K562 (cell line): ENCODE results near the gene TRIOBP. TPM values are rescaled to one million over a fixed set of nuclear protein-coding genes. Genes with fewer than 3 reads are reported as not detected.

Source experiments
- ATAC-seq: fragments of 200-7000 bp; cut with Tn5 transposase; 3 replicates; pipeline ENCODE4 v1.9.1; 2020; ENCODE audit warnings: moderate library complexity
- BruUV-seq: library from RNA; stranded (reverse); fragments of 400-500 nt; replicated peaks from 2 replicates; lab custom pipeline; 2021; lab: Mats Ljungman, UMichigan
- CTCF ChIA-PET: fragments of 300-600 bp; formaldehyde crosslinking; extraction: SDS; loops from one replicate; lab custom pipeline; 2021; ENCODE audit warnings: low intra/inter-chr PET ratio; lab: Yijun Ruan, JAX
- POLR2A ChIA-PET: fragments of 300-600, 350-650 bp; sonication (Branson Sonifier 250); formaldehyde crosslinking; extraction: SDS; loops from one replicate; lab custom pipeline; 2021; ENCODE audit warnings: antibody characterized with exemption, inconsistent platforms; lab: Yijun Ruan, JAX
- DNase-seq, 4 experiments: peaks; one replicate each; pipeline versions ENCODE4 v3.0.0 to v3.0.0-alpha.2; 2011 to 2018; ENCODE audit warnings: low spot score in 3 of 4, mixed read lengths in 3 of 4; ENCODE audit errors: extremely low read depth in 1 of 4
- FAIRE-seq: peaks from 2 replicates; lab custom pipeline; 2011; peaks lifted over from hg19 to GRCh38; lab: Jason Lieb, UNC
- H2AFZ ChIP-seq: 2 replicates; pipeline ENCODE4 v1.6.0; 2011; ENCODE audit warnings: low read depth, low read length, control low read depth, inconsistent platforms
- H3K27ac ChIP-seq: fragments of 200-600 bp; 3 replicates; pipeline ENCODE4 v1.8.0; 2011; ENCODE audit warnings: low read depth, mild to moderate bottlenecking, control low read depth, inconsistent platforms, low read length, moderate library complexity, mixed read lengths; ENCODE audit errors: extremely low read depth
- H3K27me3 ChIP-seq, 2 experiments: fragments of 300-600 bp in 1 of 2; 2 replicates in 1 of 2; 3 replicates in 1 of 2; pipeline versions ENCODE4 v1.6.0 to v1.8.0; 2011; ENCODE audit warnings: inconsistent platforms in 2 of 2, low read length in 2 of 2, mild to moderate bottlenecking in 1 of 2, mixed read lengths in 1 of 2, moderate library complexity in 1 of 2; ENCODE audit not compliant: control insufficient read depth in 2 of 2, insufficient read depth in 2 of 2
- H3K36me3 ChIP-seq: fragments of 300-600 bp; 3 replicates; pipeline ENCODE4 v1.8.0; 2011; ENCODE audit warnings: mild to moderate bottlenecking, low read length, inconsistent platforms; ENCODE audit not compliant: control insufficient read depth, insufficient read depth
- H3K4me1 ChIP-seq, 2 experiments: fragments of 200-600 bp in 1 of 2; replicated peaks in 1 of 2; 2 replicates in 1 of 2; 3 replicates in 1 of 2; pipeline versions ENCODE4 v1.5.1 to v1.8.0; 2011; ENCODE audit warnings: inconsistent platforms in 2 of 2, low read length in 2 of 2, mild to moderate bottlenecking in 1 of 2, mixed read lengths in 1 of 2, moderate library complexity in 1 of 2; ENCODE audit not compliant: control insufficient read depth in 2 of 2, insufficient read depth in 2 of 2
- H3K4me2 ChIP-seq: 2 replicates; pipeline ENCODE4 v1.6.1; 2011; ENCODE audit warnings: low read length, control low read depth, inconsistent platforms, mixed read lengths; ENCODE audit not compliant: insufficient read depth
- H3K4me3 ChIP-seq: fragments of 200-600 bp; sonication (generic), shearing (Covaris generic); 2 replicates; pipeline ENCODE4 v1.5.1; 2016; ENCODE audit warnings: control low read depth, inconsistent platforms
- H3K79me2 ChIP-seq: fragments of 200-600 bp; 3 replicates; pipeline ENCODE4 v1.8.0; 2011; ENCODE audit warnings: low read length, inconsistent platforms; ENCODE audit not compliant: control insufficient read depth, insufficient read depth
- H3K9ac ChIP-seq, 2 experiments: 2 replicates each; pipeline versions ENCODE4 v1.6.0 to v1.6.1; 2011; ENCODE audit warnings: low read depth in 2 of 2, low read length in 2 of 2, control low read depth in 1 of 2, inconsistent platforms in 1 of 2, mild to moderate bottlenecking in 1 of 2, mixed read lengths in 1 of 2; ENCODE audit not compliant: insufficient read depth in 1 of 2
- H3K9me1 ChIP-seq: one replicate; pipeline ENCODE4 v1.6.0; 2011; ENCODE audit warnings: inconsistent platforms, mild to moderate bottlenecking, low read length, moderate library complexity; ENCODE audit not compliant: control insufficient read depth, insufficient read depth
- H3K9me3 ChIP-seq: replicated peaks from 2 replicates; pipeline ENCODE4 v1.5.1; 2011; ENCODE audit warnings: low read depth, low read length, inconsistent platforms; ENCODE audit not compliant: control insufficient read depth, insufficient read depth
- H4K20me1 ChIP-seq: replicated peaks from 2 replicates; pipeline ENCODE4 v1.6.1; 2011; ENCODE audit warnings: low read length, inconsistent platforms, mixed read lengths; ENCODE audit not compliant: control insufficient read depth, insufficient read depth
- CREM ChIP-seq: IDR thresholded peaks from 2 replicates; pipeline ENCODE4 v1.6.1; 2014; ENCODE audit warnings: antibody characterized with exemption, low read depth
- HMGN3 ChIP-seq: IDR thresholded peaks from 2 replicates; pipeline ENCODE4 v1.6.1; 2011; ENCODE audit warnings: borderline replicate concordance, low read depth, mild to moderate bottlenecking, mixed read lengths, low read length; ENCODE audit not compliant: insufficient read length; ENCODE audit errors: extremely low read depth
- NKRF ChIP-seq: fragments of 450-650 bp; IDR thresholded peaks from 2 replicates; pipeline ENCODE4 v1.6.1; 2016; ENCODE audit warnings: borderline replicate concordance
- NRF1 ChIP-seq, 2 experiments: fragments of 450-650 bp; IDR thresholded peaks in 1 of 2; conservative IDR thresholded peaks in 1 of 2; 2 replicates each; pipeline ENCODE4 v1.6.1; 2014; ENCODE audit warnings: mild to moderate bottlenecking in 2 of 2
- SMARCE1 ChIP-seq: fragments of 450-650 bp; IDR thresholded peaks from 2 replicates; pipeline ENCODE4 v1.7.1; 2016; ENCODE audit warnings: mild to moderate bottlenecking
- TAF1 ChIP-seq: IDR thresholded peaks from 2 replicates; pipeline ENCODE4 v1.6.1; 2011; ENCODE audit warnings: mild to moderate bottlenecking, low read length, moderate library complexity; ENCODE audit not compliant: insufficient read depth, control insufficient read depth, severe bottlenecking; ENCODE audit errors: extremely low read depth
- TOE1 ChIP-seq, 2 experiments: fragments of 450-650 bp in 1 of 2; sonication (generic) in 1 of 2; formaldehyde crosslinking in 1 of 2; IDR thresholded peaks; 2 replicates each; pipeline versions ENCODE4 v1.7.1 to v1.8.0; 2016 to 2022; ENCODE audit warnings: borderline replicate concordance in 2 of 2, mild to moderate bottlenecking in 2 of 2, antibody characterized with exemption in 1 of 2, inconsistent platforms in 1 of 2, low read depth in 1 of 2, missing genetic modification reagents in 1 of 2, moderate library complexity in 1 of 2
- VEZF1 ChIP-seq: fragments of 200-800 bp; sonication (Bioruptor generic); IDR thresholded peaks from 2 replicates; pipeline ENCODE4 v1.6.1; 2017; ENCODE audit warnings: missing genetic modification characterization, missing compliant biosample characterization
- ZNF24 ChIP-seq: fragments of 450-650 bp; IDR thresholded peaks from 2 replicates; pipeline ENCODE4 v1.6.1; 2016
- WGBS: fragments of 100-300 bp; shearing (Covaris generic); methylation state at CpG from one replicate; pipeline ENCODE4 v1.1.6; 2016; ENCODE audit warnings: low coverage, mixed read lengths; ENCODE audit not compliant: insufficient coverage; ENCODE audit errors: missing lambda C conversion rate; 5-methylcytosine and 5-hydroxymethylcytosine counted together
- in situ Hi-C: fragments of 300-500 bp; cut with MboI; formaldehyde crosslinking; loops from 4 replicates; pipeline ENCODE4 v1.15.0; 2018; ENCODE audit warnings: inconsistent platforms, mixed read lengths
- intact Hi-C: fragments of 100-400 bp; cut with micrococcal nuclease; formaldehyde crosslinking; loops from 2 replicates; pipeline ENCODE4 v1.14.2; 2022
- polyA plus RNA-seq, 8 experiments: library from polyadenylated mRNA; depleted of rRNA in 4 of 8; stranded (reverse) in 5 of 8; unstranded in 3 of 8; fragments of >200 nt; fragmentation: Nextera tagmentation in 2 of 8; fragmentation: Illumina TruSeq in 1 of 8; extraction: Ambion mirVana in 2 of 8; extraction: Trizol in 1 of 8; gene quantifications; 2 replicates each; pipeline versions ENCODE4 v1.2.1 to v1.2.3, GENCODE V29; 2011 to 2014; ENCODE audit warnings: inconsistent platforms in 1 of 8, missing spikeins in 1 of 8
- total RNA-seq, 7 experiments: library from RNA; depleted of rRNA in 6 of 7; stranded (reverse); fragments of >200 nt in 6 of 7; fragmentation: Illumina TruSeq in 2 of 7; extraction: Trizol in 2 of 7; gene quantifications; 2 replicates each; pipeline versions ENCODE4 v1.2.1 to v1.2.3, GENCODE V29; 2011 to 2021; ENCODE audit warnings: low replicate concordance in 1 of 7
- TF ChIP-seq, protein P1 (sequence below): conservative IDR thresholded peaks from 2 replicates; pipeline ENCODE4 v1.6.1; 2011; ENCODE audit warnings: low read depth, mild to moderate bottlenecking, low read length; ENCODE audit not compliant: control insufficient read depth
- TF ChIP-seq, protein P2 (sequence below): fragments of 450-650 bp; formaldehyde crosslinking; IDR thresholded peaks from 2 replicates; pipeline ENCODE4 v1.4.0; 2022; ENCODE audit warnings: missing genetic modification characterization

The TRIOBP gene
- total and polyA plus RNA-seq, 9 of the 15 experiments (the other 6 are each of a cell fraction or from before 2014, with no cell fraction given): 0.24 to 13.8 (median 5.5) TPM

DNA sequence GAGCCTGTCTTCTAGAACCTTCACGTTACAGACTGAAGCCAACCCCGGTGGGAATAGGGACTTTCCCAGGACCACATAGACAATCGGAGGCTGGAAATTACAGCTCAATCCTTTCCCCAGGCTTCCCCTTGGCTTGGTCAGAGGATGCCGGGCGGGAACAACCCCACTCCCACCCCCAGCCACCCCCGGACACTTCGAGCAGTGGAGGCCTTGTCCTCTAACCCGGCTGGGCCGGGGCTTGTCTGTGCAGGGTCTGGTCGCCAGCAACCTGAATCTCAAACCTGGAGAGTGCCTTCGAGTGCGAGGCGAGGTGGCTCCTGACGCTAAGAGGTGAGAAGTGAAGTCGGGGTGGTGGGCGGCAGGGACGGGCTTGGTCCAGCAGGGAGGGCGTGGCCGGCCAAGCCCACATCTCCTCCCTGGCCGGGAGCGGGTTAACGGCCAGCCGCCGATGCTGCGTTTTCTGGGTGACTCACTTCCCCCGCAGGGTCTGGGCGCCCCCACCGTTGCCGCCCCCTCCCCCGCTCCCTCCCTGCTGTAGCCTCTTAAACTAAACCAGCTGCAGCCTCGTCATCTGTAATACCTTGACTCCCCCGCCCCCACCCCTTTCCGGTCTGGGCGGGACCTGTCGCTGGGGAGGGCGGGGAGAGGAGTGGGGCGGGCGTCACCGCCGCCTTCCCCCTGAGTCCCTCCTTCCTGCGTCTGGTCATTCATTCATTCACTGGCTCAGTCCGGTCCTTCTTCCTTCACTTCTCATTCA lies 19.9 kb upstream of the TRIOBP start (continued):
- TF ChIP-seq VEZF1 (CRISPR knock-in tag) (peak; percentile 99), ZNF24 (peak; percentile 99), SMARCE1 (peak; percentile 51; the same call in 1 of the 2 replicates)

GRCh38 chr22:37677493-37677974 lies 19.3 kb upstream of the TRIOBP start:
- peak overlapping the region; percentile 52; the same call in 1 of the 2 replicates for H3K4me3 ChIP-seq
- in situ Hi-C loops: no loop called here
- H2AFZ ChIP-seq: peak overlapping the region; percentile 81
- CTCF ChIA-PET: no interaction called here
- peak overlapping the region; percentile 79 for H3K4me2 ChIP-seq
- intact Hi-C loops: no loop called here
- peak overlapping the region; percentile 39 to 41; a peak in 2 of 4 replicates for H3K9ac ChIP-seq
- ATAC-seq (no peak), DNase-seq (no peak), FAIRE-seq (no peak)
- WGBS: 49% methylated on average over 14 of the region's 15 CpGs
- peaks cover 9 to 71% of the 10 kb centered on the region in 2 experiments; a peak in 4 of 5 replicates for H3K4me1 ChIP-seq
- H3K36me3 ChIP-seq: peaks cover 5% of the 10 kb centered on the region; the same call in 1 of the 3 replicates
- no peaks in the 10 kb centered on the region for H3K9me1 ChIP-seq
- no peaks in the 10 kb centered on the region for H3K9me3 ChIP-seq
- peaks cover 23% of the 10 kb centered on the region for H3K79me2 ChIP-seq
- BruUV-seq: no TSS peak
- POLR2A ChIA-PET: interaction anchor here (1.0 kb wide), 2 partner anchors 10 to 36 kb away, joined by 3 read pairs; no protein-coding TSS in a partner anchor
- peak overlapping the region; percentile 71 for H3K27ac ChIP-seq
- H4K20me1 ChIP-seq: no peaks in the 10 kb centered on the region
- no peaks in the 10 kb centered on the region for H3K27me3 ChIP-seq
- TF ChIP-seq, protein P1, sequence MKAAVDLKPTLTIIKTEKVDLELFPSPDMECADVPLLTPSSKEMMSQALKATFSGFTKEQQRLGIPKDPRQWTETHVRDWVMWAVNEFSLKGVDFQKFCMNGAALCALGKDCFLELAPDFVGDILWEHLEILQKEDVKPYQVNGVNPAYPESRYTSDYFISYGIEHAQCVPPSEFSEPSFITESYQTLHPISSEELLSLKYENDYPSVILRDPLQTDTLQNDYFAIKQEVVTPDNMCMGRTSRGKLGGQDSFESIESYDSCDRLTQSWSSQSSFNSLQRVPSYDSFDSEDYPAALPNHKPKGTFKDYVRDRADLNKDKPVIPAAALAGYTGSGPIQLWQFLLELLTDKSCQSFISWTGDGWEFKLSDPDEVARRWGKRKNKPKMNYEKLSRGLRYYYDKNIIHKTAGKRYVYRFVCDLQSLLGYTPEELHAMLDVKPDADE: 0 out of 2 replicates have a peak, but pooled peaks have one; percentile 0
- no peak for TF ChIP-seq HMGN3
- TF ChIP-seq CREM: no peak
- peak; percentile 0 for TF ChIP-seq TAF1
- 0 out of 2 replicates have a peak, but pooled peaks have one; percentile 67 for TF ChIP-seq NKRF
- TF ChIP-seq, protein P2, sequence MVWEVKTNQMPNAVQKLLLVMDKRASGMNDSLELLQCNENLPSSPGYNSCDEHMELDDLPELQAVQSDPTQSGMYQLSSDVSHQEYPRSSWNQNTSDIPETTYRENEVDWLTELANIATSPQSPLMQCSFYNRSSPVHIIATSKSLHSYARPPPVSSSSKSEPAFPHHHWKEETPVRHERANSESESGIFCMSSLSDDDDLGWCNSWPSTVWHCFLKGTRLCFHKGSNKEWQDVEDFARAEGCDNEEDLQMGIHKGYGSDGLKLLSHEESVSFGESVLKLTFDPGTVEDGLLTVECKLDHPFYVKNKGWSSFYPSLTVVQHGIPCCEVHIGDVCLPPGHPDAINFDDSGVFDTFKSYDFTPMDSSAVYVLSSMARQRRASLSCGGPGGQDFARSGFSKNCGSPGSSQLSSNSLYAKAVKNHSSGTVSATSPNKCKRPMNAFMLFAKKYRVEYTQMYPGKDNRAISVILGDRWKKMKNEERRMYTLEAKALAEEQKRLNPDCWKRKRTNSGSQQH: peak; percentile 66; the same call in 1 of the 2 replicates
- TF ChIP-seq TOE1 (IDR thresholded peaks at IDR 0.05; ENCODE audit: borderline replicate concordance): no peak
- no peak for TF ChIP-seq TOE1 (CRISPR knock-in tag; IDR thresholded peaks at IDR 0.05; ENCODE audit: borderline replicate concordance, low read depth)
- TF ChIP-seq NRF1 (conservative IDR thresholded peaks at IDR 0.05 in 1 of 2, IDR thresholded peaks at IDR 0.05 in 1 of 2): peak in 1 of 2 experiments; percentile 31; a peak in 1 of 4 replicates
